Measurements from ENCODE around the gene SMOC2.

DNA sequence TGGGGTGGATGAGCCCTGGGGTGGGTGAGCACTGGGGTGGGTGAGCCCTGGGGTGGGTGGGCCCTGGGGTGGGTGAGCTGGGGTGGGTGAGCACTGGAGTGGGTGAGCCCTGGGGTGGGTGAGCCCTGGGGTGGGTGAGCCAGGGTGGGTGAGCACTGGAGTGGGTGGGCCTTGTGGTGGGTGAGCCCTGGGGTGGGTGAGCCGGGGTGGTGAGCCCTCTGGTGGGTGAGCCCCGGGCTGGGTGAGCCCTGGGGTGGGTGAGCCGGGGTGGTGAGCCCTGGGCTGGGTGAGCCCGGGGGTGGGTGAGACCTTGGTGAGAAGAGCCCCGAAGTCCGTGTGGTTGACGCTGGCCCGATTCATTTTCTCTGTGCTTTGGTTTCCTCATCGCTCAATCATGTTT is 18.6 kb downstream of the SMOC2 start:
- TF ChIP-seq EZH2 (IDR thresholded peaks at IDR 0.05; ENCODE audit: borderline replicate concordance, insufficient read depth, low read depth, low read length, poor library complexity, severe bottlenecking) (no peak), CTCF (IDR thresholded peaks at IDR 0.05) (no peak)

Data from B cell (primary cell).